Stimulated activated CD4-positive, alpha-beta T cell treated with anti-CD3 and anti-CD28 coated beads, Interleukin-2, amount 100 ng/mL, for 4 hours (primary cell): ENCODE measurements around the gene MYCBP2.

Source experiments
- DNase-seq: peaks from one replicate; pipeline ENCODE4 v3.0.0-alpha.2; 2020; ENCODE audit warnings: low read depth

The MYCBP2 gene

GRCh38 chr13:77095288-77095687, 231.6 kb downstream of the MYCBP2 start:
- no peak for DNase-seq

DNA sequence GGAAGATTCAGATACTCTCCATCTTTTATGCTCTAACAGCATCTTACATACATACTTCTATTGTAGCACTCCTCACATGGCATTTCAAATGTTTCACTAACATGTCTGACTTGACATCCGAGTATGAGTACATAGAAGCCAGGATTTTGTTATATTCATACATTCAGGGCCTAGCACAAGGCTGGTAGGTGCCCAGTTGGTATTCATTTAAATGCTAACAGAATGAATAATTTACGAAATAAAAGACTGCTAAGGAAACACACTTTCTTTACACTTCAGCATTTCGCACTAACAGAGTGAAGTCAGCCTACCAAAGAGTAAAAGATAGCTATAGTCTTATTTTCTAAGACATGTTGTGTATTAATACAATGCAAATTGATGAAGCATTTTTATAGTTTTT, 232.1 kb downstream of the MYCBP2 start:
- DNase-seq, result no peak

- DNase-seq, result no peak
Observed at GRCh38 chr13:77093735-77094134, 233.2 kb downstream of the MYCBP2 start.

DNA sequence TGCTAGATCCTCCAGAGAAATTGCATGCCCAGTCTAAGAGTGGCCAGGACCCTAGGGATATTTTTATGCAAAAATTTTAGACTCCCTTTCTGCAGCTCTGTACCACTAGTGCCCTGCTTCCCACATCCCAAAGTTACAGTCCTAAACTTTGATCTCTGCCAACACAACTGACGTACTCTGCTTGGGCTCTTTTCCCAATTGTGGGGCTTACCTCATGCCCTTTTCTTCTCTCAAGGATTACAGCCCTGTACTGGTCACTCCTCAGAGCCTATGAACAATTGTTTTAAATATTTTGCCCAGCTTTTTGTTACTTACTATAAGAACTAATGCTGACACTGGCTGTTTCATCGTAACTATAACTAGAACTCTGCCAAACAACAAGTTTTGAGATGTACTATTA, 242.1 kb downstream of the MYCBP2 start:
- no peak for DNase-seq

DNA sequence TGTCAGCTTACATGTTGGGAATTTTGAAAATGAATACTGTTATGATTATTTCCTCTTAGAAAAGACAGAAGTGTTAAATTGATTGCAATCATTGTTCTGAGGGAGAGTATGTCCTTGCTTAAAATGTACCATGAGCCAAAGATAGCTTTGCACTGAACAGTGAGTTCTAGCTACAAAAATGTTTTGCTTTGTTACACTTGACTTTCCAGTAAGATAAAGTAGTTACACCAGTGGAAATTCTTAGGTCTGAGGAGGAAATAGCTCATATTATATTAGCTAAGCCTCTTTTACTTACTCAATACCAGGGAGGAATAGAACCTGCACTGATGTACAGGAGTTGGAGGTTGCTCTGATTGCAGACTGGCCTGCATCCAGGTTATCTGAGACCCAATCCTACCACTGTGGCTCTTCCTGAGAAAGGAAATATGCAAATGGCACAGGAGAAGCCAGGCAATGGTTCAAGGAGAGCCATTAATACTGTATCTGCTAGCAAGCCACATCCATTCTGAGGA, 246.9 kb downstream of the MYCBP2 start:
- no peak for DNase-seq

DNA sequence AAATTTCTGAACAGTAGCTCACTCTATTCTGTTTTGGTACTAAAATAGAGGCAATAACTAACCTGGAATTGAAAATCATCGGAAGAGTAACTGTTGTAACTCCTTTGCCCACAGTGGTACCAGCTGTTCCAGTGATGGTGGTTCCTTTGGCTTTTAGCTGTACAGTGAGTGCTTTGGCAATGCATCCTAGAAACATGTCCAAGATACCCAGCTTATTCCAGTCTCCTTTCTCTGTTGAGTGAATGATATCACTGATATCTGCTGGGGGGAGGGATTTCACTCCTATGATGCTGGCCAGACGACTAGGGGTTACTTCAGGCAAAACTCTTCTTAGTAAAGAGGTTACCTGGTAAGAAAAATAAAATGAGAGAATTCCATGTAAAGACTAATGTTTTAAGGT, 259.4 kb downstream of the MYCBP2 start:
- DNase-seq, result no peak

DNA sequence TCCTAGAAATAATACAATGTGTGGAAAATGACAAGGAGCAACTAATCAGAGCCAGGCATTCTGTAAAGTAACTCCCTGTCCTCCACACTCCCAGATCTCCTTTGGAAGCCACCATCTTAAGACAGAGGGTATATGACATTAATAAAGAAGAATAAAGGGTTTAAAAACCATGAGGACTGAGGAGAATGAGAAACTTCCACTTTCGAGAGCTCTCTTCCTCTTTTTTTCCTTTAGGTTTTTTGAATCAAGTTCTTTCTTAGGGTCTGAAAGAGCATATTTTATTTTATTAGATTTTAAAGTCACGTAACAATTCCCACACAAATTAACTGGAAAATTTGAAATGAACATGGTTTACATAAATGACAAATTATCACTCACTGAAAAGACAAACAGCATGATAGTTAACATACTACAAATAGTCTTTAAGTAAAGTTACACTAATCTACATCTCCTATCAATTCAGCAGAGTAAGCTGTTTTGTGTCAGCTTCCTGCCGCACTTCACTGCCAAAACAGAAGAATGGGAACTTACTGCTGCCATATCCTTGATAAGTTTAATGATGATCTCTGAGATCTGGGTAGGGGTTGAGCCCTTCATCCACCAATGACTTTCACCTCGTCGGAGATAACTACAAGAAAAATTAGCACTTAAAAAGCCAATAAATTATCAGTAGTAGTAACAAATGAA, 261.3 kb downstream of the MYCBP2 start:
- DNase-seq, result no peak

DNA sequence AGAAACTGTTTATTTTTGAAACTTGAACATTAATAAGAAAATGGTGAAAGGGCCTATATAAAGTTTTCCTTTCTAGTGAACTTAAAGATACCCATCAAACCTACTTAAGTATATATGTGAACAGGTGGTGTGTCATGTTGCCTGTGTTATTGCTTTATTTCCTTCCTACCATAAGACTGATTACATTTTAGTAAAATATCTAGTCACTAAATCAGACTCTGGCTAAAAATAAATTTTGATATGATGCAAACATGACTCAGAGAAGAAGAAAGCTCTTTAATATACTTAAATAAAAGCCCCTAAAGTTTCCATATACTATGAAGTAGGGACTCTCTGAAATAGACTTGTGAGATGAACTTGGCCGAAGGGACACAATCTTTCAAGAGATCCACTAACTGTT, 264.8 kb downstream of the MYCBP2 start:
- no peak for DNase-seq

DNA sequence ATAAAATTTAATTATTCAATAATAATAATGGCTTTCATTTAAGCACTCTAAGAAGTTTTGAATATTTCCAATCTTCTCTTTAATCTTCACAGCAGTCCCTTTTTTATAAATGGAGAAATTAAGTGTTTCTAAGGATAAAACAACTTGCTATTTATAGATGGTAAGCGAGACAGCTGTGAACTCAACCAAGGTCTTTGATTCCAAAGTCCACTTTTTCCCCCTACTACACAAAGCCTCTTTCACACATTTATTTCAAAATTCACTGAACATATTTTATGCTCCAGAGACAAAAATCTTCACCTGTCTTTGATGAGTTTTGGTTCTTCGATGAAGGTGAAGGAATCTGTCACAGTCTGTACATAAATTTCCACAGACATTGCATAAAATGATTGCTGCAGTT, 265.5 kb downstream of the MYCBP2 start:
- DNase-seq, result no peak

DNA sequence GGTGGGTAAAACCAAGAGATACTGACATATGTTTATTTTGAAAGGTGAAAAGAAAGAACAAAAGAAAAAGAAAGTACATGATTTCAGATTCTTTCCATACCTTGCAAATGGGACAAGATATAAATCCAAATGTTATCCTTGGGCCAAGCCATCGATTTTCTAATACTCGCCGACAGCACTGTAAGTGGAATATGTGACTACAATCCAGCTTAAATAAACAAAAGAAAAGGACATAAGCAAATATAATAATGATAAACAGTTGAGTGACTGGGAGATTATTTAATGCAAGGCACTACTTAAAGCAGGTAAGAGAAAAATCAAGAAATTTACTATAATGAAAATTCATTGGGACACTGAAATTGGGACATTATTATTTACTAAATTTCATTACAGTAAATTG, 270.0 kb downstream of the MYCBP2 start:
- no peak for DNase-seq

DNA sequence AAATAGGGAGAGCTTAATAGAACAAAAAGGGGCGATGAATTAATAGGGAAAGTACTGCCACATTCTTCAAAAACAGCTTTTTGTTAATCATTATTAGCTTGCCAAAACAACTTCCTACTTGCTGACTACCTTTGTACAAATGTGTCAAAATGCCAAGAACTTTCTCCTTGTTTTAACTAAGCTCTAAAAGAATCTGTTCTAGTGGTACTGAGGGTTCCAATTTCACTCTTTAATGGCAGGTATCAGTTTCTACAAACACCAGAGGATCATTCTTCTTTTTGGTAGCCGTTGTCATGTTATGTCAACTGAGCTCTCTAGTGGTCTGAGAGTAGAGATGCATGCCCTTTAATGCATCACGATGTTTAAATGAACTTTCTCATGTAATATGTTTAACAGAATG, 270.5 kb downstream of the MYCBP2 start:
- no peak for DNase-seq

DNA sequence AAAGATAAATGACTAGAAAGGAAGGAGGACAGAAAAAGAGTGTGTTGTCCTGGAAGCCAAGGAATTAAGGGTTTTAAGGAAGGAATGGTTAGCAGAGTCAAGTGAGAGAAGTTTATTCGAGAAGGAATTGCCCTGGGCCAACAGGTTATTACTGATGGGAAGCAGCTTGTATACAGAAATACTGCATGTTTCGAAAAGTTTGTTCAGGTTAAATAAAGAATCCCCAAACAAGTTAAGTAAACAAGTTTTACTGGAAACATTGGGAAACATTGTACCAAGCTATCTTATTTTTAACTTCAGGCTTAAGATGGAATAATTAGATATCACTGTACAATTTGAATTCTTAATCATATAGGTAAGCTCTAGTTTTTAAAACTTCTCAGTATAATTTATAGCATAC, 271.7 kb downstream of the MYCBP2 start:
- no peak for DNase-seq

GRCh38 chr13:77053192-77053591, 273.7 kb downstream of the MYCBP2 start:
- no peak for DNase-seq

GRCh38 chr13:77048681-77049080, 278.2 kb downstream of the MYCBP2 start:
- DNase-seq, result no peak

- DNase-seq, result no peak
Observed at GRCh38 chr13:77047649-77048343, 279.1 kb downstream of the MYCBP2 start.

DNA sequence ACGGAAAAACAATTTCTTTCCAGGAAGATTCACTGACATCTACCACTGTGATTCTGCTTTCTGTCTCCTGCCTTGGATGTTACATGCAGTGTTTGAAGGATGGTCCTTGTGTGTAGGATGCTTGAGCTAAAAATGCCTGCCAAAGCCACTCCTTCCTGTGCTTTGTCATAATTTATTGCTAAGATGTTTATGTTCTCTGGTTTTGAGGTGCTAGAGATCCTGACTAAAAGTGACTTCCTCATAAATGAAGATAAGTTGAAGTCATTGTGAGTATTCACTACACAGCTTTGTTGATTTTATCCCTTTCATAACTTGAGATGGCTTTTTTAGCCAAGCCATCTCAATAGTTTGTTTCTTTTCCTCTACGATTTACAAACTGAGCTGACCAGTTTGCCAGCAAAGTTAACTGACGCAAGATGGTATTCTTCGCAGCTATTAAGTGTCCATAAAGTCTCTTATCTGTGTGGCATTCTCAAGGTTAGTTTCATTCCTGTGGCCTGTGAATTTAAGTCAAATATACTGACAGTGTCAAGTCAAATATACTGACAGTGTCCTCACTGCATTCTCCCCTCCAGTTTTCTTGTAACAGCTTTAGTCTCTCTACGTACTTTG, 284.2 kb downstream of the MYCBP2 start:
- no peak for DNase-seq

DNA sequence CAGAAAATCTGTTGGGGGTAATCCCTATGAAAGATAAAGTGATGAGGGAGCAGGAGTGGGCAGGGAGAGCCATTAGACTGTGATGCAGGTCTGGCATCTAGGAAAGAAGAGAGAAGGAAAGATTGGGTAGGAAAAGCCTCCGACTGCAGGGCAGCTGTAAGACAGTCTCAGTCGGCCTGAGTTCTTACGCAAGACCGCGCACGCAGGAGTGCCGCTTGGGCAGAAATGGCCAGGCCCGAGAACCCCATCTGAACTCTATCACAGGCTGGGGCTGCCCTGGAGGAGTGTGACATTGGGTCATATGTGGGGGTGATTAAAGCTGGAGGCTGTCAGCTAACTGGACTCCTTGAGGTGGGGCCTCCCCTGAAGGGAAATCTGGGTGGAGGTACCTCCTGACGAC, 286.1 kb downstream of the MYCBP2 start:
- no peak for DNase-seq

GRCh38 chr13:77040076-77040475, 286.8 kb downstream of the MYCBP2 start:
- DNase-seq, result no peak

- DNase-seq, result no peak
Observed at GRCh38 chr13:77038907-77039480, 287.9 kb downstream of the MYCBP2 start.

DNA sequence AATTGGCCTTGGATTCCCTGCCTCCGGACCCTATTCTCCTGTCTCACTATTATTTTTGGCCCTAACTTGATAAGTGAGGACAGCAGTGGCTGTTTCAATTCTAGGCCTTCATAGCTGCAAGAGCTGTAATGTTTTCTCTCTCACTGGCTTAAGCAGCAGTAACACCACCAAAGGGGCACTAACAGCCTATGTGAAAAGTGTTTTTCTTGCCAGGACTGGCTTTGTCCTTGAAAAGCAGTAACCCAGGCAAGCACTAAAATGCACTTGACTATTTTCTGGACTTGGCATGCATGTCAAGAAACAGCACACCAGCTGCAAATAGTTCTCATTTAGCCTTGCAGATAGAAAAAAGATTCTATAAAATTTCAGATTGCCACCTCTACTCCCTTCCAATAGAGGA, 290.6 kb downstream of the MYCBP2 start:
- no peak for DNase-seq

- DNase-seq, result no peak
Observed at GRCh38 chr13:77034881-77035280, 292.0 kb downstream of the MYCBP2 start.

- no peak for DNase-seq
Observed at GRCh38 chr13:77033717-77034302, 293.1 kb downstream of the MYCBP2 start.
